Stimulated activated effector memory CD8-positive, alpha-beta T cell treated with anti-CD3 and anti-CD28 coated beads, Interleukin-12 subunit alpha, Interleukin-12 subunit beta, amount 100 ng/mL, for 72 hours (primary cell): ENCODE data around the gene KDM4C.

ENCODE experiments used
- ATAC-seq: fragments of 150-1000 bp; cut with Tn5 transposase; 2 replicates; pipeline ENCODE4 v1.10.0; 2021
- DNase-seq, 2 donors: peaks; one replicate each; pipeline ENCODE4 v3.0.0; 2021 to 2022; ENCODE audit warnings: low spot score in 2 of 2
- H3K27ac Mint-ChIP-seq: one replicate; pipeline ENCODE4 v1.8.0; 2022; ENCODE audit warnings: mild to moderate bottlenecking, mixed read lengths
- H3K36me3 Mint-ChIP-seq: one replicate; pipeline ENCODE4 v1.8.0; 2022; ENCODE audit warnings: mild to moderate bottlenecking, mixed read lengths
- H3K4me1 Mint-ChIP-seq: one replicate; pipeline ENCODE4 v1.8.0; 2022; ENCODE audit warnings: mixed read lengths
- H3K4me3 Mint-ChIP-seq: one replicate; pipeline ENCODE4 v1.8.0; 2022; ENCODE audit warnings: mild to moderate bottlenecking, mixed read lengths
- H3K9me3 Mint-ChIP-seq: one replicate; pipeline ENCODE4 v1.8.0; 2022; ENCODE audit warnings: mixed read lengths

Gene KDM4C

DNA sequence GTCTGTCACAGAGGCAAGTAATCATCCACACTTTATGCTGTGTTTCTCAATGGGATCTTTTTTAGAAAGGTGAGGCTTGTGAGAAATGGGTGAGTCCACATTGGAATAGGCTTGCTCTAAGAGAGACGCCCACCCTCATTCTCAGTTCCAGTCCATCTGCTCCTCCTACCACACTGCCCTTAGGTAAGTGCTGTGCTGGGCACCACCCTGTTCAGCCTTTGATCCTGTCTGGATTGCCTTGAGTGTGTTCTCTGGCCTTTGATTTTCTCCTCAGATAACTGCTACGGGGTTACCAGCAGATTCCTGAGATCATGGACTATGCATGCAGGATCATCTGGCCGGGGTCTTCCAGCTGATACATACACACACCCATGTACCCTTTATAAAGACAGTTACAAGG, 328.6 kb downstream of the KDM4C start:
- DNase-seq (no peak), ATAC-seq (no peak)
- no peaks in the 10 kb centered on the region for H3K9me3 Mint-ChIP-seq
- no peak overlapping the region for H3K27ac Mint-ChIP-seq
- H3K4me3 Mint-ChIP-seq: no peak overlapping the region
- peaks cover 32% of the 10 kb centered on the region for H3K36me3 Mint-ChIP-seq
- H3K4me1 Mint-ChIP-seq: peaks cover 5% of the 10 kb centered on the region

DNA sequence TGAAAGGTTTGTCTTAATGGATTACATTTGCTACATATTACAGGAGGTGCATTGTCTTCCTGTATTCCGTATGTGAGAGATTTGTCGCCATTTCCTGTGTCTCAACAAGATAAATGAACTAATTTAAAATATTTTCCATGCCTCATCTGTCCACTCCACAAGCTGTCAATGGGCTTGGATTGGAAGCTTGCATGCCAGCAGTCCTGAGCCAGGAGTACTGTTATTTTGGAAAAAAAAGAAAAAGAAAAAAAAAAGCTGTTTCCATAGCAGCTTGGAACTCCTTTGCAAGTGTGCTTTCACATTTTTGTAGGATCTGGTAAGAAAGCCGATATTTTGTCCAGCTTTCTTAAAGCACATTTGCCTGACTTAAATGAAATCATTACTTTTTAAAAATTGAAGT, 330.8 kb downstream of the KDM4C start:
- no peak for ATAC-seq
- Mint-ChIP-seq H3K9me3 (no peaks in the 10 kb centered on the region), H3K27ac (no peak overlapping the region), H3K36me3 (peaks cover 42% of the 10 kb centered on the region), H3K4me1 (peaks cover 5% of the 10 kb centered on the region), H3K4me3 (no peak overlapping the region)
- DNase-seq: no peak

DNA sequence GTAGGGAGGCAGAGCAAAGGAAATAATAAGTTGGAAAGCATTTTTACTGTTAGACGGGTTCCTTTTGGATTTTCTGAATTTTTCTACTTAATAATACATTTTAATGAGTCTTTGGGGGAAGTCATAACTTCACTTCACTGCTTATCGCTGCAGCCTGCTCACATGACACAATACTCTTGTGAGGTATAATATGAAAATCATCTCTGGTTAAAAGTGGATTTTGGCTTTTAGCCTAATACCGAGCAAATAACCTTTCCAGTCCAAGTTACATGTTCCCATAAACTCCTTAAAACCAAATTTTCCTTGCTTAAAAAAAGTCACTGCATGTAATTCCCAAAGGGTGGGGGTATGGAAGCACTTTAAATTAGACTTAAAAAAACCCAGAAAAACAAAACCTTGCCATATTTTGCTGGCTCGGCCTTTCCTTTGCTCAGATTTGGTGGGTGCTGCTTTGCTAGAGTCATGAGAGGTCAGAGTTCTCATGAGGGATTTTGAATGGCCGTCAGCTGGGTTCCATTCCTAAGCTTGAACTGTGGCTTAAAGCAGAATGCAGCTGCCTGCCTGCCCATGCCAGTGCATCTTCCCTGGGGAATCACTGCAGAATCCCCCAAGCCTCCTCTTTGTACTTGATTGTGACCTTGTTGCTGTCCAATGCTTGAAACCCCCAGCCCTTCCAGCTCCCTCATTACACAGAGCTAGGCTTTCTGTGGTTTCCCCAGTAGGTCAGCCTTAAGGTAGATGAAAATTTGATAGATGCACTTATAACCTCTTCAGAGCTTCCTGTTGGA, 331.8 kb downstream of the KDM4C start:
- Mint-ChIP-seq H3K4me1 (peaks cover 4% of the 10 kb centered on the region), H3K9me3 (no peaks in the 10 kb centered on the region), H3K27ac (no peak overlapping the region), H3K4me3 (no peak overlapping the region), H3K36me3 (peaks cover 47% of the 10 kb centered on the region)
- ATAC-seq: no peak
- DNase-seq: no peak

DNA sequence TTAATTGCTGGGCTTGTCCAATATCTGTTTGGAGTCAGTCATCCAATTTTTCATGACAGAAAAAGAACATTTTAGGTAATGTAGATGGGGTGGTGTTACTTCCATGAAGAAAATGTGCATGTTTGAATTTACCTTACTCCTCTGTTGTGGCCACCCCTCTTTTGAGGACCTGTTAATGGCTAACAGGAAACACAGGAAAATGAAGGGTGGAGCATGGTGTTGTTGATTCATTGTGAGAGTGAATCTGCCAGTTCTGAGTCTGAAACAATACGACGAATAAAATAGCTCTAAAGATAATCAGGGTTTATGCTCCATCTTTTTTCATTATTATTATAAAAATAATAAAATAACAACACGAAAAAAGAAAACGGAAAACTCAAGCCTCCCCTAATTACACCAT, 335.3 kb downstream of the KDM4C start:
- no peak overlapping the region for H3K27ac Mint-ChIP-seq
- DNase-seq (no peak), ATAC-seq (no peak)
- peaks cover 30% of the 10 kb centered on the region for H3K36me3 Mint-ChIP-seq
- no peak overlapping the region for H3K4me3 Mint-ChIP-seq
- H3K9me3 Mint-ChIP-seq: no peaks in the 10 kb centered on the region
- H3K4me1 Mint-ChIP-seq: peaks cover 9% of the 10 kb centered on the region

DNA sequence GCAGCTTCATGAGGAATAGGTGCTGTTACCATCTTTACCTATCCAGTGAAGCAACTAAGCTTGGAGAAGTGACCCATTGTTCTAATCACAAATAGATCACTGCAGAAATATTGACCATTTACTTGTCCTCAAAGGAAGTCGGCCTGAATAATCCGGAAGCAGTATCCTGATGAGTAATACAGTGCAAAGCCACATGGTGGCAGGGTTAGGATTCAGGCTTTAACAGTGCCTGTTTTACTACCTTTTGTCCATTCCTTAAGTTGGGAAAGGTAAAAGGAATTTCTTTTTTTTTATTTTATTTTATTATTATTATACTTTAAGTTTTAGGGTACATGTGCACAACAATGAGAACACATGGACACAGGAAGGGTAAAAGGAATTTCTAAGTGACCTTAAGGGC, 336.3 kb downstream of the KDM4C start:
- DNase-seq (no peak), ATAC-seq (no peak)
- no peak overlapping the region for H3K27ac Mint-ChIP-seq
- peaks cover 3% of the 10 kb centered on the region for H3K9me3 Mint-ChIP-seq
- peaks cover 24% of the 10 kb centered on the region for H3K36me3 Mint-ChIP-seq
- H3K4me1 Mint-ChIP-seq: peaks cover 9% of the 10 kb centered on the region
- H3K4me3 Mint-ChIP-seq: no peak overlapping the region

DNA sequence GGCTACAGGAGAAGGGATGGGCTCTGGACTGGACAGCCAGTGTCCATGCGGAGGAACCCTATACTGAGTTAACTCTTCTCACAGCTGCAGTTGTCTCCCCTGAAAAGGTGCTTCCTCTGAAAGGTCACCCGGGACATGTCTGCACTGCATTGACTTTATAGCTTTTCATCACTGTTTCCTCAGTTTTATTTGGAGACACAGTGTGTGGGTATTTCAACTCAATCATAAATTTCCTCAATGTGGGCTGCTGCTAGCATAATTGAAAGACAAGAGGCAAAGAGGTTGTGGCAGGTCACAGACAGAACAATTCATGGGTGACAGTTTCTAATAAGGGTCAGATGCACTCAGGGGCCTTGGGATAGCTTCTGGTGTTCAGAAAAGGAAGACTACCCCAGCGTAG, 336.8 kb downstream of the KDM4C start:
- Mint-ChIP-seq H3K4me3 (no peak overlapping the region), H3K4me1 (peaks cover 9% of the 10 kb centered on the region), H3K27ac (no peak overlapping the region), H3K9me3 (peaks cover 3% of the 10 kb centered on the region), H3K36me3 (peaks cover 22% of the 10 kb centered on the region)
- no peak for ATAC-seq
- DNase-seq: no peak

DNA sequence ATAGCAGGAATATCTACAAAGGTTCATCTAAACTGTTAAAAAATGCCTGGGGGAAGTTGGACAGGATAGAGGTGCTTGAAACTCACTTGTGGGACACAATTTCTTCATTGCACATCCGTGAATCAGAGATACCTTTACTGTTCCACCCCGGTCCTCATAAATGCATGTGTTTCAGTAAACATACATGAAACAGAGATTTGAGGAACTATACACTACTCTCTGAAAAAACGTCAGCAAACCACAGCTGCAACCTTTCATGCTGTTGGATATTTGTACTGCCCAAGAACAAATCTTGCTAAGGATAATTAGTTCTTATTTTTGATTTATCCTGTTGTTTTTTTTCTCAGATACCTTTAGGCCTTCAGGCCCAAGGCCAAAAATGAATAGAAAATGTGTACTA, 337.3 kb downstream of the KDM4C start:
- H3K4me1 Mint-ChIP-seq: peaks cover 9% of the 10 kb centered on the region
- no peak for DNase-seq
- H3K4me3 Mint-ChIP-seq: no peak overlapping the region
- no peak overlapping the region for H3K27ac Mint-ChIP-seq
- H3K9me3 Mint-ChIP-seq: peaks cover 3% of the 10 kb centered on the region
- H3K36me3 Mint-ChIP-seq: peaks cover 22% of the 10 kb centered on the region
- ATAC-seq: no peak

- H3K4me3 Mint-ChIP-seq: no peak overlapping the region
- peaks cover 6% of the 10 kb centered on the region for H3K9me3 Mint-ChIP-seq
- no peak for ATAC-seq
- peaks cover 18% of the 10 kb centered on the region for H3K36me3 Mint-ChIP-seq
- no peak overlapping the region for H3K27ac Mint-ChIP-seq
- DNase-seq: no peak
- peaks cover 9% of the 10 kb centered on the region for H3K4me1 Mint-ChIP-seq
Measured at GRCh38 chr9:7097040-7097715, 339.4 kb downstream of the KDM4C start.

DNA sequence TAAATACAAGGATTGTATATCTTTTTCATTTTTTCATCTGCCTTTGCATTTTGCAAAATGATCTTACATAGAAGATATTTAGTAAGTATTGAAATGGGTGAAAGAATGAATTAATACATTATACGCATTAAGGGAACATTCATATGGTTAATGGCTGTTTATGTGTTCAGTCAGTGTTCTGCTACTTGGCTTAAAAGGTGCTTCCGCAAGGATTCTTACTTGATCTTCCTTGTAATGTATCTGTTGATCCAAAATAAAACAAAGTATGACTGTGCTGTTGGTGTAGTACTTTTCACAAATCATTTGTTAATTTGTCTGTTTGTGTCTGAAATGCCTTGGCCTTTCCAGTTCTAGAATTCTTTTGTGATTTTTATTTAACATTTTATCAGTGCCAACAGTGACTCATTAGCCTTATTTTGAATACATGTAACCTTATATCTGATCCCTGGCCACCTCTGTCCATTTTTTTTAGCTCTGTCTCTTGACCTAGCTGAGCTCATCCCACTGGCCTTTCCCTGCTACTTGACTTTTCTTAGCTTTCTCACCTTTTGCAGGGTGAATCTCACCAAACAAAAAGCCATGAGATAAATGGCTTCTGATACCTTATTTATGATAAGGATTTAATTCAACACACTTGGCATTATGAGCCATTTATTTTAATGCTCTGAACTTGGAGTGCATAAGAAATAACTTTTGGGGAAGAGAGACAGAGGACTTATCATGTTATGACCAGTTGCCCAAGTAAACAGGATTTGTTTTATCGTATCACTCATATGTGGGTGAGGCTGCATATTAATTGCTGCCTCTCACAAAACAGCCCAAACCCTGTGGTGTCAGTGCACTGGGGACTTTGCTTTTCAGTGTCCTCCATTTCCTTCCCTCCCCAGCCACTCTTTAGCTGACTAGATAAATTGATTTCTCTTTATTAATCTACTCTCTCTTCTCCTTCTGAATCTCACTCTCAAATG, 340.3 kb downstream of the KDM4C start:
- Mint-ChIP-seq H3K36me3 (peaks cover 14% of the 10 kb centered on the region), H3K9me3 (peaks cover 6% of the 10 kb centered on the region), H3K4me3 (no peak overlapping the region), H3K27ac (no peak overlapping the region), H3K4me1 (peaks cover 9% of the 10 kb centered on the region)
- no peak for DNase-seq
- ATAC-seq: no peak

- Mint-ChIP-seq H3K9me3 (peaks cover 6% of the 10 kb centered on the region), H3K27ac (no peak overlapping the region), H3K36me3 (peaks cover 9% of the 10 kb centered on the region), H3K4me1 (peaks cover 7% of the 10 kb centered on the region), H3K4me3 (no peak overlapping the region)
- DNase-seq (no peak), ATAC-seq (no peak)
Measured at GRCh38 chr9:7103367-7103766, 345.6 kb downstream of the KDM4C start.

DNA sequence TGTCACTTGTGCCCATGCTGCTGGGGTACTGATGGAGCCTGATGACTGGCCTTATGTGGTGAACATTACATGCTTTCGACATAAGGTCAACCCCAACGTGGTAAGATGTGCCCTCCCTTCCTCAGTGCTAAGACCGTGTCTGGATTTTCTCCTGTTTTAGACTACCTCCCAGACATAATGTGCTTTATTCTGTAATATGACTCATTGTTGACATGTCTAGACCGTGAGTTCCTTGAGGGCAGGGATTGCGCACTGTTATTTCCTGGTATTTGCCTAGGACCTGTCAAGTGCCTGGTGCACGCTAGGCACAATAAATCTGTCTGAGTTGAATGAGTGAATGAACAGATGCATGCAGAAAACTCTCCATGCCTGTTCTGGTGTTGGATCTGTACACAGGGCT, 346.0 kb downstream of the KDM4C start:
- DNase-seq (no peak), ATAC-seq (no peak)
- H3K4me3 Mint-ChIP-seq: no peak overlapping the region
- H3K36me3 Mint-ChIP-seq: peaks cover 9% of the 10 kb centered on the region
- H3K9me3 Mint-ChIP-seq: peaks cover 2% of the 10 kb centered on the region
- H3K27ac Mint-ChIP-seq: no peak overlapping the region
- H3K4me1 Mint-ChIP-seq: peaks cover 7% of the 10 kb centered on the region

DNA sequence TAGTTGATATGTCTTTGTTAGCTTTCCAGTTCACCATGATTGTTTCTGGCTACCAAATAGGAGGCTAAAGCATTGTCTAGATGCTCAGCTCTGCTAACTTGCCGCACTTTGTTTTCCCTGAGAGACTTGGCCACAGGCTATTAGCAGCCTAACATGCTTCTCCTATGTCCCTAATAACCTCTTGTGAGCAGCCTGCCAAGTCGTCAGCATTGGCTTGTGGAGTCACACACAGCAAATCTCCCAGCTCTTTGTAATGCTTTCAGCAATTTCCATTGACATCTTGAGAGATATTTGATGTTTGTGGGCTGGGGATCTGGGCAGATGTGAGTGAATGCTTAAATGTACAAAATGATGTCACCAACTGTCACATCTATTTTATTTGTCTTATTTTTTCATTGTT, 346.9 kb downstream of the KDM4C start:
- peaks cover 7% of the 10 kb centered on the region for H3K4me1 Mint-ChIP-seq
- H3K4me3 Mint-ChIP-seq: no peak overlapping the region
- peaks cover 2% of the 10 kb centered on the region for H3K9me3 Mint-ChIP-seq
- ATAC-seq: no peak
- no peak overlapping the region for H3K27ac Mint-ChIP-seq
- no peak for DNase-seq
- H3K36me3 Mint-ChIP-seq: peaks cover 12% of the 10 kb centered on the region

DNA sequence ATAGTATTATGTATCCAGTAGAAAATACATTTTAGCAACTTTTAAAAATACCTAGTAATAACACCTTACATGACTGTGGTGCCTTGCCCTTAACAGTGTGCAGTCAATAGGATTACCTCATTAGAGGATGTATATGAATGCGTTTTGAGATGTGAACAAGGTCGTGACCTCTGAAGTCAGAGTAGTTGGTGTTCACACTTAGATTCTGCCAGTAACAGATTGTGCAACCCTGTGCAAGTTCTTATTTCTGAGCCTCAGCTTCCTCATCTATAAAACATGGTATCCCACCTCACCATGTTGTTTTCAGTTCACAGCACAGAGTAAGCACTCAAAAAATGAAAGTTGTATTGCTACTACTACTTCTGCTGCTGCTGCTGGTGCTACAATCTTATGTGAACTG, 347.3 kb downstream of the KDM4C start:
- Mint-ChIP-seq H3K4me3 (no peak overlapping the region), H3K36me3 (peaks cover 17% of the 10 kb centered on the region)
- ATAC-seq: no peak

GRCh38 chr9:7108936-7109335, 351.2 kb downstream of the KDM4C start:
- H3K36me3 Mint-ChIP-seq: peaks cover 11% of the 10 kb centered on the region
- H3K27ac Mint-ChIP-seq: peak overlapping the region; percentile 9

More for the DNA sequence above, 347.3 kb downstream of the KDM4C start:
- Mint-ChIP-seq H3K4me1 (peaks cover 7% of the 10 kb centered on the region), H3K27ac (no peak overlapping the region), H3K9me3 (peaks cover 2% of the 10 kb centered on the region)
- no peak for DNase-seq

GRCh38 chr9:7111413-7111812, 353.6 kb downstream of the KDM4C start:
- Mint-ChIP-seq H3K36me3 (peaks cover 14% of the 10 kb centered on the region), H3K9me3 (no peaks in the 10 kb centered on the region), H3K4me3 (no peak overlapping the region), H3K27ac (no peak overlapping the region), H3K4me1 (peaks cover 9% of the 10 kb centered on the region)
- ATAC-seq (no peak), DNase-seq (no peak)

More at GRCh38 chr9:7108936-7109335, 351.2 kb downstream of the KDM4C start:
- no peaks in the 10 kb centered on the region for H3K9me3 Mint-ChIP-seq
- peaks cover 11% of the 10 kb centered on the region for H3K4me1 Mint-ChIP-seq
- ATAC-seq: no peak
- no peak for DNase-seq
- H3K4me3 Mint-ChIP-seq: no peak overlapping the region
